Measurements from ENCODE around the gene MAPK12.

MAPK12 gene

GRCh38 chr22:50250555-50251476 is 10.7 kb downstream of the MAPK12 start, which contains the start of gene HDAC10:
TSS of gene HDAC10 (minus strand) at chr22:50251265. CDS start at chr22:50251032, 233 bp downstream.
- DNase-seq, result peak; percentile 2 to 69 (median 68)

- no peak for DNase-seq
These were observed 11.3 kb downstream of the MAPK12 start for GRCh38 chr22:50250249-50250554.

- no peak for DNase-seq
These were observed 11.9 kb downstream of the MAPK12 start for GRCh38 chr22:50249341-50250248.

DNA sequence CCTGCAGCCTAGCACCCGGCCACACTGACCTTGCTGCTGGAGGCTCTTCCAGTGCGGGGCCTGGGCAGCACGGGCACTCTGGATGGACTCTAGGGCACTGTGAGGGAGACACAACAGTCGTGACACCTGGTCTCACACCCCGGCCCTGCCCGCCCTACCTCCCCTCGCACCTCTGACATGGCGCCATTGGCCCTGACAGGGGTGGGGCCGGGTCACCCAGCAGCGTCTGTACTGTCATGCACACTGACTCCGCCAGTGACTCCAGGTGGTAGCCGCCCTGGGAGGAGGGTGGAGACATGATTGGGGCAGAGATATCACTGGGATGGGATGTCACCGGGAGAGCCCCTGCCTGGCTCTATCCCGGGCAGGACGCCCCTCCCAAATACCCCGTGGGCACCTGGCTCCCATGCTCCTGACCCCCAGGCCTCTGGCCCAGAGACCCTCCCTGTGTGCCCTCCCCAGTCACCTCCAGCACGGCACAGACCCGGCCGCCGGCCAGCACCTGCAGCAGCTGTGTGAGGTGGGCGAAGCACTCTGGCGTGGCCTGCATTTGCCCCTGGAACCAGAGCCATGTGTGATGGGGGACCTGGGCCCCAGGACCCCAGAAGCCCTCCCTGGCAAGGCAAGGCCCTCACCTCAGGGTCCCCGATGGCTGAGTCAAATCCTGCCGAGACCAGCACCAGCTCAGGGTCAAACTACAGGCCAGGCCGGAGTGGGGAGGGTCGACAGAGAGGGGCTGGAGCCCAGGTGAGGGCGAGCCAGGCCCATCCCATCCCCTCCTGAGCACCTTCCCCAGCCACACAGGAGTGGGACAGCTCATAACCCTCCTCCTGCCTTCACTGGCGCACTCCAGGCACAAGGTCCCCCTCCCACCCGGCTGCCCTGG is 13.0 kb downstream of the MAPK12 start:
- no peak for DNase-seq

GRCh38 chr22:50247748-50248147 is 13.7 kb downstream of the MAPK12 start:
- peak in 2 of 3 experiments; percentile 66 to 88 for DNase-seq

GRCh38 chr22:50246242-50247175 is 15.0 kb downstream of the MAPK12 start:
- DNase-seq, result no peak

DNA sequence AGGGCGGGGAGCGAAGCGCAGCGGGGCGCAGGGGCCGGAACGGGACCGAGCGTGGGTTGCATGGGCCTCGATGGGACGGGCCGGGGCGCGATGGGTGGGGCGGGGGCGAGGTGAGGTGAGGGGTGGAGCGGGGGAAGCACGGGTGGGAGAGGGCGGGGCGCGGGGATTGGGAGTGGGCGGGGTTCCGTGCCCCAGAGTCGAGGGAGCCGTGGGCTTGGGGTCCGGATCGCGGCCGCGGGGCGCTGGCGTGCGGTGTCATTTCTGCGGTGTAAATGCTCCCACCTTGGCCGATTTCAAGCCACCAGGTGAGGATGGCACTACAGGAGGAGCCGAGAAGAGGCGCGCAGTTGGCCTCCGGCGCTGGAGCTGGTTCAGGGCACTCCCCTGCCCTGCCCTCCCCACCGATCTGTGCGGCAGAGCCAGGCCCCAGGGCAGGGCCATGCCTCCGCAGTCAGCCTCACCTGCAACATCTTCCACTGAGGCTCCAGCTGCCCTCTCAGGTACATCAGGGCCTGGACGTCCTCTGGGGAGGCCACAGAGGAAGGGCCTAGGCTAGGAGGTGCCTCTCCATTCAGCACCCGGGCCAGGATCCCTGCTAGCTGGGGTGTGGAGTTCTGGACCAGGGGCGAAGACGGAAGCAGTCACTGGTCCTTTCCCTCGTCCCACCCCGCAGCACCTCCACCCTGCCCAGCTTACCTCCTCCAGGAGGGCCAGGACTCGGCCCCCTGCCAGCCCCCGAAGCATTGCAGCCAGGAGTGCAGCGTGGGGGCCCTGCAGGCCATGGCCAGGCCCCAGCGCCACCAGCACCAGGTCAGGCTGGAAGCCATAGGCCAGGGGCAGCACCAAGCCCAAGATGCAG is 16.0 kb downstream of the MAPK12 start:
- no peak for DNase-seq

GRCh38 chr22:50244420-50245213 is 16.9 kb downstream of the MAPK12 start, which contains the start of gene TUBGCP6:
TSS of gene TUBGCP6 (minus strand) at chr22:50245023. CDS start at chr22:50244459, 564 bp downstream.
- peak; percentile 53 to 90 (median 83) for DNase-seq

- peak in 1 of 3 experiments; percentile 5 for DNase-seq
These were observed 17.6 kb downstream of the MAPK12 start for GRCh38 chr22:50243685-50244419.

DNA sequence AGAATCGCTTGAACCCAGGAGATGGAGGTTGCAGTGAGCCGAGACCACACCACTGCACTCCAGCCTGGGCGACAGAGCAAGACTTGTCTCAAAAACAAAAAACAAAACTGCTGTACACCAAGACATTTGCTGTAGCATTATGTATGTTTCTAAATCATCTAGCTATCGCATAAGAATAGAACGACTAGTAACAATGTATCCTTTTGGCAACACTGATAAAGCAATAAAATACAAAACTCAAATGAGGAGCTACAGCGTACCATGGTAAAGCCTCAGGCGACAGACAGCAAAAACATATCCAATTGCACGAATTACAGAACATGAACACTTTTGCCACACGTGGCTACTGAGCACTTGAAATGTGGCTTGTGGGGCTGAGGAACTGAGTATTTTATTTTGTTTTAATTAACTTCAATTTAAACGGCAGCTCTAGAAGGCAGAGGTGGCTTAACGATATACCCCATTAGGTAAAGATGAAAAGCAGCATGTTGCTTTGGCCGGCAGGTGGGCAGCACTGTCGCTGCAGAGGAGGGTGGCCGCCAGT is 19.0 kb downstream of the MAPK12 start:
- no peak for DNase-seq

- DNase-seq, result no peak
These were observed 22.7 kb downstream of the MAPK12 start for GRCh38 chr22:50238755-50239154.

- peak in 1 of 3 experiments; percentile 41 for DNase-seq
These were observed 24.6 kb downstream of the MAPK12 start for GRCh38 chr22:50236731-50237409.

DNA sequence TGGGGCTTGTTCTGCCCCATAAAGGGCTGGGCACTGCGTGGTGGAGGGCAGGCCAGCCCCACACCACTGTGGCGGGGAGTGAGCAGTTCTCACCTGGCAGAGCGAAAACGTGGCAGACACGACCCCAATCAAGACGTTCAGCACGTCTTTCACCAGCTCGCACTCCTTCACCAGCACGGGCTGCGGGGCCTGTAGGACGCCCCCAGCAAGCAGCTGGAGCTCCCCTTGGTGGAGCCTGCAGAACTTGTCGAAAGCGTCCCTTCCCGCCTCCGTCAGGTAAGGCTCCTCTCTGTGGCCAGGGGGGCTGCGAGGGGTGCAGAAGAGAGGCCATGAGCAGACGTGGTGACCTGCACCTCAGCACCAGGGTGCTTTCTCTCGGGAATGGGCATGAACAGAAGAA is 28.3 kb downstream of the MAPK12 start:
- DNase-seq, result no peak

DNA sequence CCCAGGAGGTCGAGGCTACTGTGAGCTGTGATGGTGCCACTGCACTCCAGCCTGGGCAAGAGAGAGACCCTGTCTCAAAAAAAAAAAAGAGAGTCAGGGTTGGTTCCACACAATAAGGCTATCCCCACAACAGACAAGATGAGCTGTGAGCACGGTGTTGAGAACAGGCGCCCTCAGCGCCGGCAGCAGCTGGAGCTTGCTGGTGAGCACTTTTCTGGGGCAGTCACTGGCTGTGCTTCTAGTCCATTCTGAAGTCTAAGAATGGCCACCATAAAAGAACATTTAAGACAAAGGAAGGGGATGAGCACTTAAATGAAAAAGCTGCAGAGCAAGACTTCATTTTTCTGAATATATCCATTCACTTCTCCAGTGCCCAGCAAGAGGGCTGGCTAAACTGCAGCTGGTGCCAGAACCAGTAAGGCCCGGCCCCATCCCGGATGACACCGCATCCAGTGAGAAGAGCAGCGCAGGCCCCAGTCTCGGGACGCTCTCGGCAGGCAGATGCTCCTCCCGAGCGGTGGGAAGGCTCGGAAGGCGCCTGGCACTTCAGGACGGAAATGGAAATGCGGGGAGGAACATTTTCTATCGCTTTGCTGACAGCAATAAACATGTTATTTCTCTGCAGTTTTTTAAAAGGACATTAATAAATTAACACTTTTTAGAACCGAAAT is 28.9 kb downstream of the MAPK12 start:
- DNase-seq, result no peak

- DNase-seq, result no peak
These were observed 32.1 kb downstream of the MAPK12 start for GRCh38 chr22:50229370-50229769.

DNA sequence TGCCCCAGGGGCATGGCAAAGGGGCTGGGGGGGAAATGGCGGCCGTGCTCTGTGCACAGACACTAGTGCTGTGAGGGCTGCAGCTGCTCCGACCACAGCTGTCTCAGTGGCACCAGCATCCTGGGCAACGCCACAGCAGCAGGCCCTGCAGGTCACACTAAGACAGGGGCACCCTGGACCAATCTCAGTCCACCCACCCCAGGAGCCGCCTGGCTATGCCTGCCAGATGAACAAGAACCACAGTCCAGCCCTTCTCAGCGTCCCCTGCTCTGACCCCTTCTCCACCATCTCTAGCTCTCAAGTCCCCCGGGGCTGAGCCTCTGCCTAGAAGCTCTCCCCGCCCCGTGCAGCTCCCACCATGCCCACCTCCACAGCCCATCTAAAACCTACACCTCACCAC is 33.1 kb downstream of the MAPK12 start:
- no peak for DNase-seq

DNA sequence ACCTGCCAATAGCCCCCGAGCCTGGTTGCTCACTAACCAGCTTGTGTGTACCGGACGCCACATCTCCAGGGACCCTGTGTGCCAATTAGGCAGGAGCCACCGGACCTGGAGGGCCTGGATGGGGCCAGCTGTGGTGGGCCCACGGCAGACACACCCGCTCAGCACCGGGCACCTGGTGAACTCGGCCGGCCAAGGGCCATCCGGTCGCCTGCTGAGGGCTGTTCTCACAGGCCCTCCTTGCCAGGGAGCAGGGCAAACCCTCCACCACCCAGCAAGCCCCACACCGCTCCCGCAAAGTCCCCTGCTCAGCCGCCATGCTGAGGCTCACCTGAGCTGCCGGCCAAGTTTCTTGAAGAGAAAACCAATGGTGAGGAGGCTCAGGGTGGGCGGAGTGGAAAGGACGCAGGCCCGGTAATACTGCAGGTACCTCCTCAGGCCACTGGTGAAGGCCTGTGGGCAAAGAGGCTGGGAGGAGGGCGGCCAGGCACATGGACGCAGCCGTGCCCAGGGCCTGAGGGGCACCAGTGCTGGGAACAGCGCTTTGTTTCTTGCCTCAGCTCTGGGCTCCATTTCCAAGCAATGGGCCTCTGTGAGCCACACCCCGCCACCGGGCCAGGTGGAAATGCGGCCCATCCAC is 33.8 kb downstream of the MAPK12 start:
- DNase-seq, result no peak
